Lung microvascular endothelial cell (primary cell): ENCODE results near the gene COX7A1. TPM values are rescaled to one million over a fixed set of nuclear protein-coding genes. Genes with fewer than 3 reads are reported as not detected.
A peak's percentile ranks its signal among the peaks of the same experiment; 100 is the strongest.
"Not testable (repeated sequence)": the region's sequence is repeated elsewhere in the genome, so short reads cannot be mapped to it uniquely, and the experiment has no call there.

Experiments used
- DNase-seq, 2 donors: peaks; one replicate each; pipeline versions ENCODE4 v3.0.0 to v3.0.0-alpha.2; 2010; ENCODE audit warnings: low read depth in 2 of 2
- total RNA-seq: library from RNA; depleted of rRNA; stranded (reverse); fragments of >200 nt; gene quantifications from 2 replicates; pipeline ENCODE4 v1.2.1, GENCODE V29; 2014

Gene COX7A1
- total RNA-seq, 1 donor from 2014 or later = 153 TPM

GRCh38 chr19:36142046-36142445 is 10.2 kb downstream of the COX7A1 start:
- DNase-seq = no peak

- peak; percentile 87 to 92 for DNase-seq
These were observed 11.0 kb downstream of the COX7A1 start for GRCh38 chr19:36141039-36141927.

- peak; percentile 35 to 73 for DNase-seq
These were observed 11.8 kb downstream of the COX7A1 start for GRCh38 chr19:36140304-36141038.

GRCh38 chr19:36139473-36140303 is 12.6 kb downstream of the COX7A1 start, which contains the start of gene CAPNS1:
Gene CAPNS1 (plus strand): TSS chr19:36140066. CDS start chr19:36141012, 946 bp downstream.
- peak; percentile 96 to 98 for DNase-seq

GRCh38 chr19:36139120-36139472 is 13.2 kb downstream of the COX7A1 start:
- DNase-seq = no peak

GRCh38 chr19:36136964-36137686 is 15.1 kb downstream of the COX7A1 start:
- peak; percentile 42 to 51 for DNase-seq

- DNase-seq = not testable (repeated sequence)
These were observed 17.4 kb downstream of the COX7A1 start for GRCh38 chr19:36134867-36135266.

- DNase-seq = peak in 1 of 2 donors; percentile 30
These were observed 21.0 kb downstream of the COX7A1 start for GRCh38 chr19:36131221-36131620.

- DNase-seq = no peak
These were observed 23.9 kb downstream of the COX7A1 start for GRCh38 chr19:36128392-36128736.

GRCh38 chr19:36125557-36125956 is 26.7 kb downstream of the COX7A1 start:
- DNase-seq = no peak

GRCh38 chr19:36121486-36122124 is 30.6 kb downstream of the COX7A1 start:
- DNase-seq = no peak

GRCh38 chr19:36120984-36121358 is 31.3 kb downstream of the COX7A1 start:
- DNase-seq = no peak

GRCh38 chr19:36120092-36120983 is 31.9 kb downstream of the COX7A1 start:
- DNase-seq = no peak

- no peak for DNase-seq
These were observed 36.0 kb downstream of the COX7A1 start for GRCh38 chr19:36116344-36116637.

GRCh38 chr19:36115453-36116343 is 36.5 kb downstream of the COX7A1 start, which contains the start of gene TBCB:
Gene TBCB (plus strand): TSS chr19:36115468. CDS start chr19:36115561, 93 bp downstream.
- DNase-seq = peak; percentile 20 to 32

GRCh38 chr19:36114721-36115452 is 37.4 kb downstream of the COX7A1 start, which contains the start of gene POLR2I:
Gene POLR2I (minus strand): TSS chr19:36114875. CDS start chr19:36114856, 19 bp downstream.
- DNase-seq = peak; percentile 100

GRCh38 chr19:36113894-36114720 is 38.1 kb downstream of the COX7A1 start:
- peak; percentile 49 to 51 for DNase-seq
